Measurements from ENCODE around the gene DNAI7. TPM values are rescaled to one million over a fixed set of nuclear protein-coding genes. Genes with fewer than 3 reads are reported as not detected.

Gene DNAI7
- total RNA-seq, result not detected in 2 replicates

GRCh38 chr12:25195056-25195971, at the start of gene DNAI7, which contains the start of gene ETFRF1:
Gene DNAI7 (minus strand): TSS chr12:25195160. CDS start chr12:25195078, 82 bp downstream.
Gene ETFRF1 (plus strand): TSS chr12:25195237. CDS start chr12:25203957, 8,720 bp downstream.
- peak; percentile 58 for DNase-seq (ENCODE audit: extremely low read depth, low read depth, low spot score)

- no peak for DNase-seq (ENCODE audit: extremely low read depth, low read depth, low spot score)
These were observed 48.7 kb upstream of the DNAI7 start for GRCh38 chr12:25243680-25243990.

- DNase-seq (ENCODE audit: extremely low read depth, low read depth, low spot score), result no peak
These were observed 48.2 kb upstream of the DNAI7 start for GRCh38 chr12:25242981-25243679.

GRCh38 chr12:25241167-25242020, 46.4 kb upstream of the DNAI7 start:
- DNase-seq (ENCODE audit: extremely low read depth, low read depth, low spot score), result no peak

- DNase-seq (ENCODE audit: extremely low read depth, low read depth, low spot score), result no peak
These were observed 41.7 kb upstream of the DNAI7 start for GRCh38 chr12:25236626-25237025.

- no peak for DNase-seq (ENCODE audit: extremely low read depth, low read depth, low spot score)
These were observed 41.2 kb upstream of the DNAI7 start for GRCh38 chr12:25236190-25236589.

GRCh38 chr12:25213338-25213737, 18.4 kb upstream of the DNAI7 start:
- DNase-seq (ENCODE audit: extremely low read depth, low read depth, low spot score), result no peak

GRCh38 chr12:25208554-25208953, 13.6 kb upstream of the DNAI7 start:
- DNase-seq (ENCODE audit: extremely low read depth, low read depth, low spot score), result no peak

GRCh38 chr12:25207846-25208245, 12.9 kb upstream of the DNAI7 start:
- DNase-seq (ENCODE audit: extremely low read depth, low read depth, low spot score), result no peak

- DNase-seq (ENCODE audit: extremely low read depth, low read depth, low spot score), result no peak
These were observed 12.5 kb upstream of the DNAI7 start for GRCh38 chr12:25207411-25207810.

GRCh38 chr12:25202137-25202536, 7.2 kb upstream of the DNAI7 start:
- DNase-seq (ENCODE audit: extremely low read depth, low read depth, low spot score), result no peak

- DNase-seq (ENCODE audit: extremely low read depth, low read depth, low spot score), result no peak
These were observed 5.7 kb upstream of the DNAI7 start for GRCh38 chr12:25200703-25201102.

GRCh38 chr12:25197608-25198007, 2.6 kb upstream of the DNAI7 start:
- no peak for DNase-seq (ENCODE audit: extremely low read depth, low read depth, low spot score)

- no peak for DNase-seq (ENCODE audit: extremely low read depth, low read depth, low spot score)
These were observed 271 bp downstream of the DNAI7 start for GRCh38 chr12:25194722-25195055.

- no peak for DNase-seq (ENCODE audit: extremely low read depth, low read depth, low spot score)
These were observed 746 bp downstream of the DNAI7 start for GRCh38 chr12:25194214-25194613.

- DNase-seq (ENCODE audit: extremely low read depth, low read depth, low spot score), result no peak
These were observed 4.2 kb downstream of the DNAI7 start for GRCh38 chr12:25190793-25191192.

GRCh38 chr12:25189656-25190055, 5.3 kb downstream of the DNAI7 start:
- DNase-seq (ENCODE audit: extremely low read depth, low read depth, low spot score), result no peak

- no peak for DNase-seq (ENCODE audit: extremely low read depth, low read depth, low spot score)
These were observed 7.2 kb downstream of the DNAI7 start for GRCh38 chr12:25187781-25188180.

- DNase-seq (ENCODE audit: extremely low read depth, low read depth, low spot score), result no peak
These were observed 8.1 kb downstream of the DNAI7 start for GRCh38 chr12:25186788-25187402.

- DNase-seq (ENCODE audit: extremely low read depth, low read depth, low spot score), result no peak
These were observed 8.7 kb downstream of the DNAI7 start for GRCh38 chr12:25186038-25186787.
